Glutamatergic neuron (in vitro differentiated cells): Measurements from ENCODE around the gene GABRB3. TPM values are rescaled to one million over a fixed set of nuclear protein-coding genes. Genes with fewer than 3 reads are reported as not detected.

Source experiments
- DNase-seq: peaks from one replicate; pipeline ENCODE4 v3.0.0; 2022
- H3K27ac Mint-ChIP-seq: one replicate; pipeline ENCODE4 v1.8.0; 2020; ENCODE audit warnings: mild to moderate bottlenecking, mixed read lengths, inconsistent platforms; ENCODE audit not compliant: unreplicated experiment
- H3K27me3 Mint-ChIP-seq: one replicate; pipeline ENCODE4 v1.8.0; 2020; ENCODE audit warnings: mild to moderate bottlenecking, moderate library complexity, mixed read lengths, inconsistent platforms; ENCODE audit not compliant: unreplicated experiment
- H3K36me3 Mint-ChIP-seq: one replicate; pipeline ENCODE4 v1.8.0; 2020; ENCODE audit warnings: mild to moderate bottlenecking, mixed read lengths, inconsistent platforms; ENCODE audit not compliant: unreplicated experiment
- H3K4me1 Mint-ChIP-seq: one replicate; pipeline ENCODE4 v1.8.0; 2020; ENCODE audit warnings: mild to moderate bottlenecking, low read depth, mixed read lengths, inconsistent platforms; ENCODE audit not compliant: unreplicated experiment
- H3K4me3 Mint-ChIP-seq: one replicate; pipeline ENCODE4 v1.8.0; 2020; ENCODE audit warnings: mild to moderate bottlenecking, mixed read lengths, inconsistent platforms; ENCODE audit not compliant: unreplicated experiment
- H3K9me3 Mint-ChIP-seq: one replicate; pipeline ENCODE4 v1.8.0; 2020; ENCODE audit warnings: mild to moderate bottlenecking, moderate library complexity, mixed read lengths, inconsistent platforms; ENCODE audit not compliant: unreplicated experiment
- total RNA-seq: library from RNA; stranded (reverse); fragmentation: NEBNext Ultra II Directional; extraction: Animal tissue kit (Norgen Biotek cat#: 25700); gene quantifications from one replicate; pipeline ENCODE4 v1.2.1, GENCODE V29; 2021; ENCODE audit not compliant: unreplicated experiment
- TF ChIP-seq, protein P1 (sequence below): fragments of 200-600 bp; sonication (generic); IDR thresholded peaks from one replicate; pipeline ENCODE4 v1.5.0; 2021; ENCODE audit not compliant: partially characterized antibody, unreplicated experiment

Gene GABRB3
- total RNA-seq, 1 donor from 2014 or later = 287 TPM

DNA sequence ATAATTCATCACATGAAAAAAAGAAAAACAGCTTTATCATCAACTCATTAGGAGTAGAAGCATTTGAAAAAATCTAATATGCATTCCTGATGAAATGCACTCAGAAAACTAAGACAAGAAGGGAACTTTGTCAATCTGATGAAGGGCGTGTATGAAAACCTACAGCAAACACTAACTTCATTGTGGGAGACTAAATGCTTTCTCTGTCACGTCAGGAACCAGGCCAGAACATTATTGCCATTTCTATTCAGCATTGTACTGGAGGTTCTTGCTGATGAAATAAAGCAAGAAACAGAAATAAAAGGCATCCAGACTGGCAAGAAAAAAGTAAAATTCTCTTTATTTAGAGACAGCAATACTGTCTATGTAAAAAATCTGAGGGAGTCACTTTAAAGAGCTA, 235.2 kb downstream of the GABRB3 start:
- H3K36me3 Mint-ChIP-seq = peaks cover 29% of the 10 kb centered on the region
- H3K27me3 Mint-ChIP-seq = peaks cover 4% of the 10 kb centered on the region
- TF ChIP-seq, protein P1, sequence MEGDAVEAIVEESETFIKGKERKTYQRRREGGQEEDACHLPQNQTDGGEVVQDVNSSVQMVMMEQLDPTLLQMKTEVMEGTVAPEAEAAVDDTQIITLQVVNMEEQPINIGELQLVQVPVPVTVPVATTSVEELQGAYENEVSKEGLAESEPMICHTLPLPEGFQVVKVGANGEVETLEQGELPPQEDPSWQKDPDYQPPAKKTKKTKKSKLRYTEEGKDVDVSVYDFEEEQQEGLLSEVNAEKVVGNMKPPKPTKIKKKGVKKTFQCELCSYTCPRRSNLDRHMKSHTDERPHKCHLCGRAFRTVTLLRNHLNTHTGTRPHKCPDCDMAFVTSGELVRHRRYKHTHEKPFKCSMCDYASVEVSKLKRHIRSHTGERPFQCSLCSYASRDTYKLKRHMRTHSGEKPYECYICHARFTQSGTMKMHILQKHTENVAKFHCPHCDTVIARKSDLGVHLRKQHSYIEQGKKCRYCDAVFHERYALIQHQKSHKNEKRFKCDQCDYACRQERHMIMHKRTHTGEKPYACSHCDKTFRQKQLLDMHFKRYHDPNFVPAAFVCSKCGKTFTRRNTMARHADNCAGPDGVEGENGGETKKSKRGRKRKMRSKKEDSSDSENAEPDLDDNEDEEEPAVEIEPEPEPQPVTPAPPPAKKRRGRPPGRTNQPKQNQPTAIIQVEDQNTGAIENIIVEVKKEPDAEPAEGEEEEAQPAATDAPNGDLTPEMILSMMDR = no peak
- H3K27ac Mint-ChIP-seq = no peak overlapping the region
- no peak overlapping the region for H3K4me3 Mint-ChIP-seq
- DNase-seq = no peak
- H3K9me3 Mint-ChIP-seq = peaks cover 10% of the 10 kb centered on the region
- peaks cover 3% of the 10 kb centered on the region for H3K4me1 Mint-ChIP-seq

DNA sequence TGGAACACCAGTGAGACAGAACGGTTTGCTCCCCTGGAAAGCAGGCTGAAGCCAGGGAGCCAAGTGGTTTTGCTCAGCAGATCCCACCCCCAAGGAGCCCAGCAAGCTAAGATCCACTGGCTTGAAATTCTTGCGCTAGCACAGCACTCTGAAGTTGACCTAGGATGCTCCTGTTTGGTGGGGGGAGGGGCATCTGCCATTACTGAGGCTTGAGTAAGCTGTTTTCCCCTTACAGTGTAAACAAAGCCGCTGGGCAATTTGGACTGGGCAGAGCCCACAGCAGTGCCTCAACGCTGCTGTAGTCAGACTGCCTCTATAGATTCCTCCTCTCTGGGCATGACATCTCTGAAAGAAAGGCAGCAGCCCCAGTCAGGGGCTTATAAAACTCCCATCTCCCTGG, 241.4 kb downstream of the GABRB3 start:
- Mint-ChIP-seq H3K27me3 (peaks cover 4% of the 10 kb centered on the region), H3K36me3 (peaks cover 29% of the 10 kb centered on the region), H3K4me3 (no peak overlapping the region), H3K27ac (no peak overlapping the region), H3K4me1 (no peaks in the 10 kb centered on the region), H3K9me3 (peaks cover 13% of the 10 kb centered on the region)
- TF ChIP-seq, protein P1 = no peak
- DNase-seq = no peak

DNA sequence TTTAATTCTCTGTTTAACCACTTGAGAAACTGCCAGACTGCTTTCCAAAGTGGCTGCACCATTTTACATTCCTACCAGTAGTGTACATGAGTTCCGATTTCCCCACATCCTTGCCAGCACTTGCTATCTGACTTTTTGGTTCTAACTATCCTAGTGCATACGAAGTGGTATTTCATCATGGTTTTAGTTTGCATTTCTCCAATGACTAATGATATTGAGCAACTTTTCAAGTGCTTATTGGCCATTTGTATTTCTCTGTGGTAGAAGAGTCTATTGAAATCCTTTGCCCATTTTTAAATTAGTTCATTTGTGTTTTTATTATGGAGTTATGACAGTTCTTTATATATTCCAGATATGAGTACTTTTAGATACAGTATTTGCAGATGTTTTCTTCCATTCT, 247.8 kb downstream of the GABRB3 start:
- no peaks in the 10 kb centered on the region for H3K27me3 Mint-ChIP-seq
- no peaks in the 10 kb centered on the region for H3K4me1 Mint-ChIP-seq
- TF ChIP-seq, protein P1 = no peak
- peaks cover 2% of the 10 kb centered on the region for H3K9me3 Mint-ChIP-seq
- no peak overlapping the region for H3K27ac Mint-ChIP-seq
- no peak for DNase-seq
- H3K36me3 Mint-ChIP-seq = peaks cover 6% of the 10 kb centered on the region
- H3K4me3 Mint-ChIP-seq = no peak overlapping the region

DNA sequence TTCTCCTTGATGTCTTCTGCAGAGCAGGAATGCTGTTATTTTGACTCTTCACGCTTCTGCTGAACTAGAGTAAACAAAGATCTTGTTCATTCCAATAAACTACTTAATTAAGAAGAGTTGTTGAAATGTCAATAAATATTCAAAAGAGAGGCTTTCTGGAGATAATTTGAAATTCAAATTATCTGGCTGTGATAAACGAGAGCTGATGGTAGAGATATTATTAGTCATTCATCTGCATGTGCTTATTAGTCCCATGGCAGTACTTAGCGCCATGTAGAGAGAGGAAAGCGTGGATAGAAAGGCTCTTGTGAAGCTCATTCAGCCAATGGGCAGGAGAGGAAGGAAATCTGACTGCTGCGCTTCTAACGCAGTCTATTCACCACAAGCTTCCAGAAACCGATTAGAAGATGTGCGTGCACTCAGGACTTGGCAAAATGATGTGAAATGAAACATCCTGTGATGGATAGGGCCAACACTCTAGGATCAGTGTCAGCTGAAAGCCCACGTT, 251.1 kb downstream of the GABRB3 start:
- TF ChIP-seq, protein P1 = no peak
- peaks cover 4% of the 10 kb centered on the region for H3K9me3 Mint-ChIP-seq
- H3K27ac Mint-ChIP-seq = no peak overlapping the region
- H3K36me3 Mint-ChIP-seq = peaks cover 9% of the 10 kb centered on the region
- no peaks in the 10 kb centered on the region for H3K27me3 Mint-ChIP-seq
- H3K4me3 Mint-ChIP-seq = no peak overlapping the region
- H3K4me1 Mint-ChIP-seq = no peaks in the 10 kb centered on the region
- no peak for DNase-seq

DNA sequence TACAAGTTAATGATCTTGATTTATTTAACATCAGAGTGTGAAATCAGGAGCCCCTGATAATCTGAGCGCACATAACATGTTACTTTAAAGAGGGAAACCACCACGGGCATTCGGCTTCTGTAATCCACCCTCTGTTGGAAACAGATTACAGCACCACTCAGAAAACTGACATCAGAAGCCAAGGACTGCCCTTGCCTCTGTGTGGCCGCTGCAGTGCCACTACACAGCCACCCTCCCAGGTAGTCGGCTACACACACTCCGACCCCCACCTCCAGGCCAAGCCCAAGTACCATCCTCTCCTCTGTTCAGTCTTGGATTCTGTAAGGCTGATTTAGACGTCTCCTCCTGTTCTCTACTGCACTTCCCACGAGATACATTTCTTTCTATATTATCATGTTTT, 251.7 kb downstream of the GABRB3 start:
- peaks cover 7% of the 10 kb centered on the region for H3K9me3 Mint-ChIP-seq
- no peaks in the 10 kb centered on the region for H3K27me3 Mint-ChIP-seq
- DNase-seq = no peak
- no peaks in the 10 kb centered on the region for H3K4me1 Mint-ChIP-seq
- TF ChIP-seq, protein P1 = no peak
- H3K36me3 Mint-ChIP-seq = peaks cover 9% of the 10 kb centered on the region
- no peak overlapping the region for H3K27ac Mint-ChIP-seq
- H3K4me3 Mint-ChIP-seq = no peak overlapping the region
